ENCODE results near the gene HSPA6. TPM values are rescaled to one million over a fixed set of nuclear protein-coding genes. Genes with fewer than 3 reads are reported as not detected.

HSPA6 gene
- total RNA-seq, 1 experiment from 2014 or later = not detected

- BruUV-seq (replicated peaks) = no TSS peak
- Histone ChIP-seq H3K27me3 (ENCODE audit: insufficient read depth, low read length) (no peaks in the 10 kb centered on the region), H3K27ac (ENCODE audit: low read depth, low read length) (no peak overlapping the region), H3K9me2 (ENCODE audit: insufficient read depth) (no peaks in the 10 kb centered on the region; the same call in 1 of the 2 replicates), H3K9me3 (ENCODE audit: control insufficient read depth in 1 of 2, insufficient read depth in 1 of 2, low read depth in 1 of 2, low read length in 2 of 2) (no peaks in the 10 kb centered on the region), H4K20me1 (ENCODE audit: insufficient read depth) (no peaks in the 10 kb centered on the region), H3K36me3 (ENCODE audit: control insufficient read depth in 1 of 2, insufficient read depth in 2 of 2, low read length in 2 of 2) (no peaks in the 10 kb centered on the region), H3K79me2 (ENCODE audit: insufficient read depth, low read length) (no peaks in the 10 kb centered on the region), H3K4me3 (replicated peaks in 1 of 2; ENCODE audit: low read depth in 1 of 2, low read length in 2 of 2) (no peak overlapping the region), H3K9ac (ENCODE audit: low read length) (no peak overlapping the region), H2AFZ (ENCODE audit: low read depth, low read length, poor library complexity, severe bottlenecking) (no peak overlapping the region), H3K4me2 (ENCODE audit: low read length) (no peak overlapping the region), H3K4me1 (ENCODE audit: control insufficient read depth in 1 of 2, insufficient read depth in 2 of 2, low read length in 2 of 2) (no peaks in the 10 kb centered on the region)
- ATAC-seq = no peak
- TF ChIP-seq SIN3A (IDR thresholded peaks at IDR 0.05; ENCODE audit: low read depth) (no peak), ELF1 (IDR thresholded peaks at IDR 0.05; ENCODE audit: borderline replicate concordance, low read depth) (no peak), EZH2 (IDR thresholded peaks at IDR 0.05) (no peak), JUND (IDR thresholded peaks at IDR 0.05) (no peak), ZFX (IDR thresholded peaks at IDR 0.05) (no peak), SP1 (IDR thresholded peaks at IDR 0.05; ENCODE audit: low read depth) (no peak)
- TF ChIP-seq, protein P1, sequence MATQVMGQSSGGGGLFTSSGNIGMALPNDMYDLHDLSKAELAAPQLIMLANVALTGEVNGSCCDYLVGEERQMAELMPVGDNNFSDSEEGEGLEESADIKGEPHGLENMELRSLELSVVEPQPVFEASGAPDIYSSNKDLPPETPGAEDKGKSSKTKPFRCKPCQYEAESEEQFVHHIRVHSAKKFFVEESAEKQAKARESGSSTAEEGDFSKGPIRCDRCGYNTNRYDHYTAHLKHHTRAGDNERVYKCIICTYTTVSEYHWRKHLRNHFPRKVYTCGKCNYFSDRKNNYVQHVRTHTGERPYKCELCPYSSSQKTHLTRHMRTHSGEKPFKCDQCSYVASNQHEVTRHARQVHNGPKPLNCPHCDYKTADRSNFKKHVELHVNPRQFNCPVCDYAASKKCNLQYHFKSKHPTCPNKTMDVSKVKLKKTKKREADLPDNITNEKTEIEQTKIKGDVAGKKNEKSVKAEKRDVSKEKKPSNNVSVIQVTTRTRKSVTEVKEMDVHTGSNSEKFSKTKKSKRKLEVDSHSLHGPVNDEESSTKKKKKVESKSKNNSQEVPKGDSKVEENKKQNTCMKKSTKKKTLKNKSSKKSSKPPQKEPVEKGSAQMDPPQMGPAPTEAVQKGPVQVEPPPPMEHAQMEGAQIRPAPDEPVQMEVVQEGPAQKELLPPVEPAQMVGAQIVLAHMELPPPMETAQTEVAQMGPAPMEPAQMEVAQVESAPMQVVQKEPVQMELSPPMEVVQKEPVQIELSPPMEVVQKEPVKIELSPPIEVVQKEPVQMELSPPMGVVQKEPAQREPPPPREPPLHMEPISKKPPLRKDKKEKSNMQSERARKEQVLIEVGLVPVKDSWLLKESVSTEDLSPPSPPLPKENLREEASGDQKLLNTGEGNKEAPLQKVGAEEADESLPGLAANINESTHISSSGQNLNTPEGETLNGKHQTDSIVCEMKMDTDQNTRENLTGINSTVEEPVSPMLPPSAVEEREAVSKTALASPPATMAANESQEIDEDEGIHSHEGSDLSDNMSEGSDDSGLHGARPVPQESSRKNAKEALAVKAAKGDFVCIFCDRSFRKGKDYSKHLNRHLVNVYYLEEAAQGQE (IDR thresholded peaks at IDR 0.05; ENCODE audit: low read depth) = no peak
- no peak for DNase-seq (ENCODE audit: low read depth, low spot score)
- POLR2A ChIA-PET = no interaction called here
- intact Hi-C loops (cut with micrococcal nuclease) = no loop called here
- CTCF ChIA-PET = interaction anchor here (0.6 kb wide), 1 partner anchor 236 kb away, joined by 3 read pairs; no protein-coding TSS in a partner anchor
- RAD21 ChIA-PET (ENCODE audit: low non-redundant PET in 1 of 2, low total read pairs in 2 of 2, uncharacterized antibody in 2 of 2, unreplicated experiment in 2 of 2) = no interaction called here
These were observed 18.7 kb upstream of the HSPA6 start for GRCh38 chr1:161505686-161506085.

Measured in HCT116 (cell line).